ENCODE data around the gene NIPAL3. TPM values are rescaled to one million over a fixed set of nuclear protein-coding genes. Genes with fewer than 3 reads are reported as not detected.
A peak's percentile ranks its signal among the peaks of the same experiment; 100 is the strongest.
"Not testable (repeated sequence)": the region's sequence is repeated elsewhere in the genome, so short reads cannot be mapped to it uniquely, and the experiment has no call there.

The NIPAL3 gene
- total RNA-seq, 2 donors from 2014 or later, result 32.9 to 41.7 TPM

GRCh38 chr1:24481843-24482610 lies 66.4 kb downstream of the NIPAL3 start:
- peaks cover 46% of the 10 kb centered on the region for H3K4me1 Mint-ChIP-seq
- H3K36me3 Mint-ChIP-seq (ENCODE audit: low read depth), result no peaks in the 10 kb centered on the region
- peak overlapping the region; percentile 75 for H3K4me3 Mint-ChIP-seq
- H3K27me3 Mint-ChIP-seq, result no peaks in the 10 kb centered on the region
- no peaks in the 10 kb centered on the region for H3K9me3 ChIP-seq (ENCODE audit: control insufficient read depth, low read length, poor library complexity, severe bottlenecking)
- peak overlapping the region; percentile 95 for H3K27ac Mint-ChIP-seq
- ATAC-seq (peak; percentile 69), DNase-seq (peak in 1 of 3 donors; percentile 24)

- H3K36me3 Mint-ChIP-seq (ENCODE audit: low read depth), result no peaks in the 10 kb centered on the region
Measured at GRCh38 chr1:24483441-24483840, 67.8 kb downstream of the NIPAL3 start.

DNA sequence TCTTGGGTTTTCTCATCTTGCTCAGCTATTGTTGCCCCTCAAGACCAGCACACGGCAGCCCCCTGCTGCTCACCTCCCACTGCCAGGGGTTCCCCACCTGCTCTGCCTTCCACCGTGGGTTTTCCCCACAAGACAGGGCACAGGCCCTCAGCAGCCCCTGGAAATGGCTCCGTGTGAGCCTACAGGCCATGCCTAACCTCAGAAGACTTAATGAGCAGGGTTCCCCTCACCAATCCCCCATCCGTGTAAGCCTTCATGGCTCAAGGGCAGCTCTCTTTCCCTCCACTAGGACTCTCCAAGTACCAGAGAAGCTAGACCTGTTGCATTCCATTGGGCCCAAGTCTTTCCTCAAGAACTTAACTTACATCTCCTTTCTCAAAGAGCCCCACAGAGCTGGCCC lies 68.6 kb downstream of the NIPAL3 start:
- H3K4me1 Mint-ChIP-seq, result peaks cover 56% of the 10 kb centered on the region
- DNase-seq, result no peak
- H3K27ac Mint-ChIP-seq, result peak overlapping the region; percentile 95

More at GRCh38 chr1:24483441-24483840, 67.8 kb downstream of the NIPAL3 start:
- no peaks in the 10 kb centered on the region for H3K27me3 Mint-ChIP-seq
- ATAC-seq (peak; percentile 23), DNase-seq (no peak)
- H3K4me3 Mint-ChIP-seq, result peak overlapping the region; percentile 55
- peaks cover 54% of the 10 kb centered on the region for H3K4me1 Mint-ChIP-seq
- H3K27ac Mint-ChIP-seq, result peak overlapping the region; percentile 95
- H3K9me3 ChIP-seq (ENCODE audit: control insufficient read depth, low read length, poor library complexity, severe bottlenecking), result no peaks in the 10 kb centered on the region

DNA sequence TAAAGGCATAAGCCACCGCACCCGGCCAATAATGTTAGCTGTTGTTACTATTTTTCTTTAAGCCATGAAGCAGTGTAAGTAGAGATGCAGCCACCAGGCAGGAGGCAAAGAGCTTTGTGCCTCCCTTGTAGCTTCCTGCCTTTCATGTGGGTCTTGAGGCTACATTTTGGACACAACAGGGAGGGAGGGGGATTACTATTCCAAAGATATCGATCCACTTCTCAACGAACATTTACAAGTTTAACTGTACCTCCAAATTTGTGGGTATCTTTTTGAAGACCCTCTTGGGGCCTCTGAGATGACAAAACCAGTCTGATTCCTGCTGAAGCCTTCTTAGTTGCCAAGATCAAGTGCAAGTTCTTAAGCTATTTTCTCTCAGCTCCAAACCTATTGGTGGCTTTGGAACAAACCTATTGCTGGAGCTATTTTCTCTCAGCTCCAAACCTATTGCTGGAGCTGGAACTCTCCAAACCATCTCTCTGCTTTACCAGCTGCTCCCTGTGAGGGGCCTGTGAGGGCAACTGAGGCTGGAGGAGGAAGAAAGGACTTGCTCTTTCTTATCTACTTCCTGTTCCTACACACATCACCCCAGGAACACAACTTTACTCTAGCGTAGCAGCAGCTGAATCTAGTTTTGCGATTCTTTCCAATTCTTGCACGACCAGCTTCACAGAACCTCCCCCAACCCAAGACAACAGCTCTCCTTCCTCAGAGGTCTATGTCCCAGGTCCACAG lies 70.9 kb downstream of the NIPAL3 start:
- H3K4me3 Mint-ChIP-seq, result peak overlapping the region; percentile 81
- H3K27ac Mint-ChIP-seq, result peak overlapping the region; percentile 96
- peak in 1 of 3 donors; percentile 32 for DNase-seq
- H3K36me3 Mint-ChIP-seq (ENCODE audit: low read depth), result peaks cover 2% of the 10 kb centered on the region
- peak; percentile 71 for ATAC-seq
- peaks cover 47% of the 10 kb centered on the region for H3K4me1 Mint-ChIP-seq
- H3K27me3 Mint-ChIP-seq, result no peaks in the 10 kb centered on the region
- H3K9me3 ChIP-seq (ENCODE audit: control insufficient read depth, low read length, poor library complexity, severe bottlenecking), result no peaks in the 10 kb centered on the region

More for the DNA sequence above, 68.6 kb downstream of the NIPAL3 start:
- no peaks in the 10 kb centered on the region for H3K9me3 ChIP-seq (ENCODE audit: control insufficient read depth, low read length, poor library complexity, severe bottlenecking)
- Mint-ChIP-seq H3K27me3 (no peaks in the 10 kb centered on the region), H3K4me3 (no peak overlapping the region), H3K36me3 (ENCODE audit: low read depth) (no peaks in the 10 kb centered on the region)
- no peak for ATAC-seq

- no peak for ATAC-seq
- H3K9me3 ChIP-seq (ENCODE audit: control insufficient read depth, low read length, poor library complexity, severe bottlenecking), result no peaks in the 10 kb centered on the region
- Mint-ChIP-seq H3K4me1 (peaks cover 42% of the 10 kb centered on the region), H3K4me3 (no peak overlapping the region), H3K36me3 (ENCODE audit: low read depth) (peaks cover 3% of the 10 kb centered on the region), H3K27ac (peak overlapping the region; percentile 96), H3K27me3 (no peaks in the 10 kb centered on the region)
- no peak for DNase-seq
Measured at GRCh38 chr1:24487455-24487854, 71.9 kb downstream of the NIPAL3 start.

GRCh38 chr1:24488159-24488558 lies 72.6 kb downstream of the NIPAL3 start:
- H3K4me1 Mint-ChIP-seq, result peaks cover 38% of the 10 kb centered on the region
- not testable (repeated sequence) for H3K27me3 Mint-ChIP-seq; H3K36me3 Mint-ChIP-seq (ENCODE audit: low read depth); H3K9me3 ChIP-seq (ENCODE audit: control insufficient read depth, low read length, poor library complexity, severe bottlenecking); H3K4me3 Mint-ChIP-seq
- peak overlapping the region; percentile 96 for H3K27ac Mint-ChIP-seq
- DNase-seq (peak in 1 of 3 donors; percentile 32), ATAC-seq (peak; percentile 50)

DNA sequence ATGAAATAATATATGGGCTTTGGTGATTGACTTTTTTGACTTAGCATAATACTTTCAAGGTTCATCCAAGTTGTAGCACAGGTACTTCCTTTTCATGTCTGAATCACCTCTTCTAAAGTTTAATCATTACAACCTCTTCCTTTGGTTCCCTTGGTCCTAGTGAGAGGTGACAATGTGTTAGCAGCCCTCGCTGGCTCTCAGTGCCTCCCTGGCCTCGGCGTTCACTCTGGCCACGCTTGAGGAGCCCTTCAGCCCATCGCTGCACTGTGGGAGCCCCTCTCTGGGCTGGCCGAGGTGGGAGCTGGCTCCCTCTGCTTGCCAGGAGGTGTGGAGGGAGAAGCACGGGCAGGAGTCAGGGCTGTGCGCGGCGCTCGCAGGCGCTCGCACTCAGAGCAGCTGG lies 74.1 kb downstream of the NIPAL3 start:
- H3K27me3 Mint-ChIP-seq, result no peaks in the 10 kb centered on the region

GRCh38 chr1:24490101-24490781 lies 74.6 kb downstream of the NIPAL3 start:
- ATAC-seq (no peak), DNase-seq (no peak)
- Mint-ChIP-seq H3K27ac (no peak overlapping the region), H3K27me3 (no peaks in the 10 kb centered on the region), H3K36me3 (ENCODE audit: low read depth) (peaks cover 3% of the 10 kb centered on the region), H3K4me3 (no peak overlapping the region), H3K4me1 (peaks cover 26% of the 10 kb centered on the region)
- H3K9me3 ChIP-seq (ENCODE audit: control insufficient read depth, low read length, poor library complexity, severe bottlenecking), result no peaks in the 10 kb centered on the region

More for the DNA sequence above, 74.1 kb downstream of the NIPAL3 start:
- DNase-seq, result no peak
- no peak for ATAC-seq
- no peak overlapping the region for H3K27ac Mint-ChIP-seq
- H3K36me3 Mint-ChIP-seq (ENCODE audit: low read depth), result peaks cover 3% of the 10 kb centered on the region
- peaks cover 26% of the 10 kb centered on the region for H3K4me1 Mint-ChIP-seq
- no peaks in the 10 kb centered on the region for H3K9me3 ChIP-seq (ENCODE audit: control insufficient read depth, low read length, poor library complexity, severe bottlenecking)
- H3K4me3 Mint-ChIP-seq, result no peak overlapping the region

- ATAC-seq (no peak), DNase-seq (no peak)
- Mint-ChIP-seq H3K36me3 (ENCODE audit: low read depth) (peaks cover 3% of the 10 kb centered on the region), H3K4me1 (peaks cover 16% of the 10 kb centered on the region), H3K4me3 (no peak overlapping the region), H3K27ac (no peak overlapping the region), H3K27me3 (no peaks in the 10 kb centered on the region)
- H3K9me3 ChIP-seq (ENCODE audit: control insufficient read depth, low read length, poor library complexity, severe bottlenecking), result no peaks in the 10 kb centered on the region
Measured at GRCh38 chr1:24491577-24492360, 76.2 kb downstream of the NIPAL3 start.

DNA sequence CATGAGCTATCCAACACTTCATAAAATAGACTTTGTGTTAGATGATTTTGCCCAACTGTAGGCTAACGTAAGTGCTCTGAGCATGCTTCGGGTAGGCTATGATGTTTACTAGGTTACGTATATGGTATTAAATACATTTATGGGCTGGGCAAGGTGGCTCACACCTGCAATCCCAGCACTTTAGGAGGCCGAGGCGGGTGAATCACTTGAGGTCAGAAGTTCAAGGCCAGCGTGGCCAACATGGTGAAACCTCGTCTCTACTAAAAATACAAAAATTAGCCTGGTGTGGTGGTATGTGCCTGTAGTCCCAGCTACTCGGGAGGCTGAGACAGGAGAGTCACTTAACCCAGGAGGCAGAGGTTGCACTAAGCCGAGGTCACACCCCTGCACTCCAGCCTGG lies 77.3 kb downstream of the NIPAL3 start:
- peaks cover 10% of the 10 kb centered on the region for H3K4me1 Mint-ChIP-seq
- H3K27ac Mint-ChIP-seq; H3K9me3 ChIP-seq (ENCODE audit: control insufficient read depth, low read length, poor library complexity, severe bottlenecking); H3K27me3 Mint-ChIP-seq; DNase-seq; H3K36me3 Mint-ChIP-seq (ENCODE audit: low read depth); ATAC-seq; H3K4me3 Mint-ChIP-seq: not testable (repeated sequence)

GRCh38 chr1:24493785-24494184 lies 78.2 kb downstream of the NIPAL3 start:
- Mint-ChIP-seq H3K27ac (no peak overlapping the region), H3K36me3 (ENCODE audit: low read depth) (peaks cover 3% of the 10 kb centered on the region), H3K4me3 (no peak overlapping the region), H3K27me3 (no peaks in the 10 kb centered on the region), H3K4me1 (peaks cover 8% of the 10 kb centered on the region)
- DNase-seq, result no peak
- ATAC-seq, result no peak
- H3K9me3 ChIP-seq (ENCODE audit: control insufficient read depth, low read length, poor library complexity, severe bottlenecking), result no peaks in the 10 kb centered on the region

DNA sequence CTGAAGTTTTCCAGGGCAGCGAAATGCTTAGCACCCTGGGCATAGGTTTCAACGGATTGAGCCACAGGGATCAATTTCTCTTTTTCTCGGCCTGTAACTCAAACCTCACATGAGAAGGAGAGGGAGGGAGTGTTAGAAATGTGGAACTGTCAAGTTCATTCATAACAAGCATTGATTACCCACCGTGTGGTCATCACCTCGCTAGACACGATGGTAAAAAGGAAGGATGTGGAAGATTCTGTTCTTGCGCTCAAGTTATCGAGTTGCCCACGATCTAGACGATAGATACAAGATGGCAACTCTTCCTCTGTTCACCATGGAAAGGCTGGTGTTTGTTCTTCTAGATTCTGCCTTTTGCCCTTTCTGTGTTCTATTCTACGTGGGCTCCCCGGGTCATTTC lies 83.0 kb downstream of the NIPAL3 start:
- DNase-seq, result no peak
- Mint-ChIP-seq H3K27me3 (no peaks in the 10 kb centered on the region), H3K27ac (no peak overlapping the region), H3K36me3 (ENCODE audit: low read depth) (peaks cover 2% of the 10 kb centered on the region), H3K4me3 (no peak overlapping the region), H3K4me1 (peaks cover 28% of the 10 kb centered on the region)
- no peaks in the 10 kb centered on the region for H3K9me3 ChIP-seq (ENCODE audit: control insufficient read depth, low read length, poor library complexity, severe bottlenecking)
- ATAC-seq, result no peak

Data from T-helper 17 cell (primary cell).